Astrocyte of the spinal cord (primary cell): Measurements from ENCODE around the gene HGS.

Experiments used
- DNase-seq: peaks from one replicate; pipeline ENCODE4 v3.0.0; 2011; ENCODE audit warnings: low read depth, low spot score
- H3K4me3 ChIP-seq: 2 replicates; pipeline ENCODE4 v1.5.1; 2011; ENCODE audit warnings: low read depth, mild to moderate bottlenecking, low read length, moderate library complexity
- in situ Hi-C: cut with HindIII; loops from 2 replicates; pipeline ENCODE4 v1.10.0; 2017; ENCODE audit warnings: low sequenced_read_pairs
- TF ChIP-seq, protein P1 (sequence below): IDR thresholded peaks from 2 replicates; pipeline ENCODE4 v1.5.1; 2012; ENCODE audit warnings: low read depth, mild to moderate bottlenecking, low read length, inconsistent platforms

Gene HGS

DNA sequence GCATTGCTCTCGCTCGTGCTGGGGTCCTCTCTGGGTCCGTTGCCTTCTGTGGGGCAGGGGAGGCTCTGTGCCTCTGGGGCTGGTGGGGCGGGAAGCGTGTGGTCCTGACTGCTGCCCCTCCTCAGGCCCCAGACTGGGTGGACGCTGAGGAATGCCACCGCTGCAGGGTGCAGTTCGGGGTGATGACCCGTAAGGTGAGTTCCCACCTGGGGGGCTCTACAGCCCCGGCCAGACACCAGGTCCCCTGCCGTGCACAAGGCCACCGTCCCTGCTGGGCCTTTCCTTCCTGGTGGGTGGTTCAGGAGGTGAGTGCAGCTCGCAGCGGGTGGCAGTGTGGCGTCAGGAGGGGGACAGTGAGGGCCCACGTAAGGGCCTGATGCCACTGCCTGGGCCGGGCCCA is 6.7 kb downstream of the HGS start:
- TF ChIP-seq, protein P1, sequence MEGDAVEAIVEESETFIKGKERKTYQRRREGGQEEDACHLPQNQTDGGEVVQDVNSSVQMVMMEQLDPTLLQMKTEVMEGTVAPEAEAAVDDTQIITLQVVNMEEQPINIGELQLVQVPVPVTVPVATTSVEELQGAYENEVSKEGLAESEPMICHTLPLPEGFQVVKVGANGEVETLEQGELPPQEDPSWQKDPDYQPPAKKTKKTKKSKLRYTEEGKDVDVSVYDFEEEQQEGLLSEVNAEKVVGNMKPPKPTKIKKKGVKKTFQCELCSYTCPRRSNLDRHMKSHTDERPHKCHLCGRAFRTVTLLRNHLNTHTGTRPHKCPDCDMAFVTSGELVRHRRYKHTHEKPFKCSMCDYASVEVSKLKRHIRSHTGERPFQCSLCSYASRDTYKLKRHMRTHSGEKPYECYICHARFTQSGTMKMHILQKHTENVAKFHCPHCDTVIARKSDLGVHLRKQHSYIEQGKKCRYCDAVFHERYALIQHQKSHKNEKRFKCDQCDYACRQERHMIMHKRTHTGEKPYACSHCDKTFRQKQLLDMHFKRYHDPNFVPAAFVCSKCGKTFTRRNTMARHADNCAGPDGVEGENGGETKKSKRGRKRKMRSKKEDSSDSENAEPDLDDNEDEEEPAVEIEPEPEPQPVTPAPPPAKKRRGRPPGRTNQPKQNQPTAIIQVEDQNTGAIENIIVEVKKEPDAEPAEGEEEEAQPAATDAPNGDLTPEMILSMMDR, result no peak
- in situ Hi-C loops, result no loop called here
- H3K4me3 ChIP-seq, result no peak overlapping the region
- no peak for DNase-seq

DNA sequence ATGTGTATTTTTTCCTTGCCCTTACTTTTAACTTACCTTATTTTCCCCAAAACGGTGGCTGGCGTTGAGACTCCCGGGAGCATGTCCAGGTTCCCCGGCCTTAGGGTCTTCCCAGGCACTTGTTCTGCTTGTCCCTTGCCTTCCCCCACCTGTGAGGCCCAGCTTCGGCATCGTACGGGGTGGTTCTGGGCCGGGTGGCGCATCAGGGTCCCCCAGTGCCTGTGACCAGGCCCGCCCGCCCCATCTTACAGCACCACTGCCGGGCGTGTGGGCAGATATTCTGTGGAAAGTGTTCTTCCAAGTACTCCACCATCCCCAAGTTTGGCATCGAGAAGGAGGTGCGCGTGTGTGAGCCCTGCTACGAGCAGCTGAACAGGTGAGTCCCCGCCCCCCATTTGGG is 7.4 kb downstream of the HGS start:
- in situ Hi-C loops, result no loop called here
- TF ChIP-seq, protein P1, result no peak
- DNase-seq, result no peak
- H3K4me3 ChIP-seq, result no peak overlapping the region

DNA sequence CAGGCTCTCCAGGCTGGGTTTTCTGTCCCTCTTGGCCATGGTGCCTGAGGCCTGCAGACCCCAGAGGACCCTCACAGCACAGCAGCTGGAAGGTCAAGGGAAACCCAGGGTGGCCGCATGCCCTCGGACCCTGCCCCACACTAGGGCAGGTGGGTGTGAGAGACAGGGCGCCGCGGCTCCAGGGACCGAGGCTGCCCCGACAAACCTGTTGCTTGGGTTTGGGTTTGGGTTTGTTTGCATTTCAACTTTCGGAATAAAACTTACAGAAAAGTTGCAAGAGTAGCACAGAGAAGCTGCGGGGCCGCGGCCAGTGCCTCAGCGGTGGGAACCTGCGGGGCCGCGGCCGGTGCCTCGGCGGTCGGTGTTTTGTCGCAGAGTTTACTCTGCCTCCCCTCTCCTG is 7.8 kb downstream of the HGS start:
- no peak overlapping the region for H3K4me3 ChIP-seq
- DNase-seq, result no peak
- in situ Hi-C loops, result no loop called here
- TF ChIP-seq, protein P1, result no peak

DNA sequence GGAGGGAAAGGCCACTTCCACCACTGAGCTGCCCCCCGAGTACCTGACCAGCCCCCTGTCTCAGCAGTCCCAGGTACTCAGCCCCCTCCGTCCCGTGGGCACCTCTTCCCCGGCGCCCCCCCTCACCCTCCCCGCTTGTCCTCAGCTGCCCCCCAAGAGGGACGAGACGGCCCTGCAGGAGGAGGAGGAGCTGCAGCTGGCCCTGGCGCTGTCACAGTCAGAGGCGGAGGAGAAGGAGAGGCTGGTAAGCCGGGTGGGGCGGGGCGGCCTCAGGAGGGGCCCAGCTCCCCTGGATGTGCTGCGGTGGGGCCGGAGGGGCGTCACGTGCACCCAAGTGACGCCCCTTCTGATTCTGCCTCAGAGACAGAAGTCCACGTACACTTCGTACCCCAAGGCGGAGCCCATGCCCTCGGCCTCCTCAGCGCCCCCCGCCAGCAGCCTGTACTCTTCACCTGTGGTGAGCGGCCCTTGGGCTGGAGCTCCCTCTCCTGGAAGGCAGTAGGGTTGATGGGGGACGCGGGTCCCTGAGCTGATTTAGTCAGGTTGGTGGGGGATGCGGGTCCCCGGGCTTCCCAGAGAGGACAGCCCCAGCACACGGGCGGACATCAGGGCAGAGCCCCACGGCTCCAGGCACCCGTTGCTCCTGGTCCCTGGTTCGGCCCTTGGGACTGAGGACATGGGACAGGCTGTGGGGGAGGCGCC is 9.8 kb downstream of the HGS start:
- no peak for DNase-seq
- TF ChIP-seq, protein P1, result no peak
- in situ Hi-C loops, result no loop called here
- no peak overlapping the region for H3K4me3 ChIP-seq

DNA sequence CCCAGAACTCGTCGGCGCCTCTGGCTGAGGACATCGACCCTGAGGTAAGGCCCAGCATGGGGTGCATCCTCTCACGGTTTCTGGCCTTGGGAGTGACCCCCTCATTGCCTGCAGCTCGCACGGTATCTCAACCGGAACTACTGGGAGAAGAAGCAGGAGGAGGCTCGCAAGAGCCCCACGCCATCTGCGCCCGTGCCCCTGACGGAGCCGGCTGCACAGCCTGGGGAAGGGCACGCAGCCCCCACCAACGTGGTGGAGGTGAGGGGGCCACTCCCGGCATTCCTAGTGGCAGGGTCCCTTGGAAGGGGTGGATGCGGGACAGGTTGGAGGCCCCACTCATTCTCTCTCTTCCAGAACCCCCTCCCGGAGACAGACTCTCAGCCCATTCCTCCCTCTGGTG is 11.0 kb downstream of the HGS start:
- in situ Hi-C loops, result no loop called here
- DNase-seq, result no peak
- H3K4me3 ChIP-seq, result no peak overlapping the region
- TF ChIP-seq, protein P1, result no peak

DNA sequence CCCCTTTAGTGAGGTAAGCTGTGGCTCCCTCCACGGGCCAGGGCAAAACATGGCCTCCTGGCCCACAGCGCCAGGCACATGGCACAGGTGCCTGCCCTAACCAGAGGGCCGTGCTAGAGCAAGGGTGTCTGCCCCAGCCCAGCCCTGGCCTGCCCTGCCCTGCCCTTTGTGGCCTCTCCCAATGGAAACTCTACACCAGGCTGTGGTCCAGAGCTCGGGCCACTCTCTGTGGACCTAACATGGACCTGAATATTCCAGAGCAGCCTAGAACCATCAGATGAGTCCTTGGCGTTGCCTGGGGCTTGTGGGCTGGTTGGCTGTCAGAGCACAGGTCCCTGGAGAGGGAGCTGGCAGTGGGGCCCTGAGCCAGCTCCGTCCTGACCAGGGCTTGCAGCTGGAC is 11.4 kb downstream of the HGS start:
- DNase-seq, result no peak
- H3K4me3 ChIP-seq, result no peak overlapping the region
- in situ Hi-C loops, result no loop called here
- TF ChIP-seq, protein P1, result no peak
